HG02852 (cell line): ENCODE data around the gene TRIM9.

ENCODE experiments used
- ATAC-seq: cut with Tn5 transposase; IDR thresholded peaks from one replicate; pipeline ENCODE4 v1.9.1; 2021; ENCODE audit warnings: mild to moderate bottlenecking, moderate library complexity; ENCODE audit not compliant: unreplicated experiment

TRIM9 gene

DNA sequence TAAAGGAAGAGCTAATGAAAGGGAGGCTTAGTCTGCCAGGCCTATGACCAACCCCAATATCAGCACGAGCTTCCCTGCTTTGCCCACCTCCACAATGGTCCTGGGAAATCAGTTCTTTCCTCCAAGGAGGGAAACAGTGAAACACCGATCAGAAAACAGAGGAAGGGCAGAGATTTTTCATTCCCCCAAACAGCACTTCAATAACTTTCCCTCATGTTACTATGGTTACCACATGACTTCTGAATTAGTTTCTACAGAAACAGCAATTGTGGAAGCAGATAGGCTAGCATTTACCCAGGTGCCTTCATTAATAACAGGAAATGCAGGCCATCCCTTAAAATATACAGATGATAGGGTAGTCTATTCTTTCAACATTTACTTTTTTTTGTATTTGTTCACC, 35.9 kb downstream of the TRIM9 start:
- ATAC-seq, result no peak

DNA sequence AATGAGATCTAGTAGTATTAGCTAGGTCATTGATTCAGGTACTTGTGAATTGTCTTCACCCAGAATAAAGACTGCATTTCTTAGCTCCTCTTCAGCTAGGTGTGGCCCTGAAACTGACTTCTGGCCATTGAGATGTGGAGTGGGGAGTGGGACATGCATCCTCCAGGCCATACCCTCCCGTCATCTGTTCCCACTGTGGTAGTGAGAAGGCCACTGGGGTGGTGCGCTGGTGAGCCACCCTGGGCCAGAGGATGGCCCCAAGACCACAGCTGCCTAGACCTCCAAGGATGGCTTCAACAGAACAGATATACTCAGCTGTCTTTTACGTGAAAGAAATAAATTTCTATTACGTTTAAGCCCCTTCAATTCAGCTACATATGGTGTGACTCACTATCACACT, 36.5 kb downstream of the TRIM9 start:
- no peak for ATAC-seq

DNA sequence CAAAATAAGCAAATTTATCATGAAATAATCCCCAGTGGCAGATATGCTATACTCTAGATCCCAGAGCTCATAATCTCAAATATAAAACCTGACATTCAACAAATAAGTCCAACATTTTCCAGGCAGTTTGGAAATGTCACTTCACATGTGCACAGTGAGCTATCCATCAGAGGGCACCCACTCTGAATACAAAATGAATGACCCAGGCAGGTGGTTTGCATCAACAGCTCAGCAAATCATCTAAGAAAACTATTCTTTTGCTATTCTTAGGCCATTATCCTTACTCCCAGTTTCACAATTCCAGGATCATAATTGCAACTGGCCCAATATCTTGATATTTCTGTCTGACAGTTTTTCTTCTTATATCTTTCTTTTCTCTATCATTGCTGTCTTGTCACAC, 38.5 kb downstream of the TRIM9 start:
- ATAC-seq, result no peak

DNA sequence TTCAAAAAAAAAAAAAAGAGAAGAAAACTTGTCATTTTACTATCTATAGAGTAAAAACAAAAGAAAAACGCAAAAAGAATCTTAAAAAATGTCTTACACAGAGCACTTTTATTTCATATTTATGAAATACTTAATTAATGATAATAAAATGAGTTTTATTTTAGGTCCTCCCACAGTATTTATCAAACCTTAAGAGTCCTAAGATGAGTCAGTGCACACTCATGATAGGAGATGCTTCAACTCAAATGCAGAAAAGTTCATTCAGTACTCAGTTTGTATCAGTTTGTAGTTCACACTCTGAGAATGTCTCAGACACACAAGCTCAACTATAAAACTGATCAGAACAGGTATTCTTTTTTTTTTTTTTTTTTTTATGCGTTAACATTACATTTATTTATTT, 41.7 kb downstream of the TRIM9 start:
- no peak for ATAC-seq

DNA sequence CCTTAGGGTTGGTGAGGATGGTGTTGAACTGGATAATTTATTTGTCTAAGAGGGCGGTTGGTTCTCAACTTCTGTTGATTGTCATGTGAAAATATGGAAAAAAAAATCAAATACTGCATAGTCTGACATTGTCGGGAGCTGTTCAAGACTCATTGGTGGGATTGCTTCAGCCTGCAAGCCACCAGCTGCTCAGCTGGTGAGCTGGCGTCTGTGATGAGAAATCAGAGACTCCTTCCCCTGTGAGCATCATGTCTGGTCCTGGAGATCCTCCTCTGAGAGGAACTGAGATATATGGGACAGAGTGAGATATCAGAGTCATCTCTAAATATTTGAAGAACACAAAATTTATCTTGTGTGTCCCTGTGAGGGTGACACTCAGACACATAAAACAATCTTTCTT, 49.9 kb downstream of the TRIM9 start:
- ATAC-seq, result no peak

DNA sequence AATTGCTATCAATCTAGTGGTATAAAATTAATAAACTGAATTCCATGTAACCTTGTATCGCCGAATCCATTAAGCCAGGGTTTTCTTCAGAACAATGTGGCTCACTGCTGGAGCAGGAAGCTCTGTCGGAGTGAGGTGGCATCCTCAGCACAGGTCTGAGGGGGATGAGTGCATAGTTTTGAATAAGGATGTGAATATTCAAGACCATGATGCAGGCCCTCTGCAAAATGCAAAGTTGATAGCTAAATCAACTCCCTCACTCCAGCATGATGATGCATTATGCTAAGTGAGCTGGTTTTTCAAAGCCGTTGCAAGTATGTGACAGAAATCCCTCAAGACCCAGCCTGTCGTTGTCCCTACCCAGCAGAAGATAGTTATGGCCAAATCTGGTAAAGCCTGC, 53.0 kb downstream of the TRIM9 start:
- no peak for ATAC-seq

GRCh38 chr14:51041108-51041531, 53.8 kb downstream of the TRIM9 start:
- ATAC-seq, result no peak

DNA sequence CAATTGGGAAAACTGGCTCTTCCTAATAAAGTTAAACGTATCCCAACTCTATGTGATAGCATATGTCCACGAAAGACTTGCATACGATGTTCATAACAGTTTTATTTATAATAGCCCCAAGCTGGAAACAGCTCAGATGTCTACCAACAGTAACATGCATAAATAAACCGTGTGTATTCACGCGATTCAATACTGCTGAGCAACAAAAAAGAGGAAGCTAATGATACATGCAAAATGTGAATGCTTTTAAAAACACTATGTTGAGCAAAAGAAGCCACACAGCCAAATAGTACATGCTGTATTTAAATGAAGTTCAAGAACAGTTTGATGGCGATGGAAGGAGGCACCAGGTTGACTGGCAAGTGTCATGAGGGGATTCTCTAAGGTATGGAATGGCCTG, 55.7 kb downstream of the TRIM9 start:
- ATAC-seq, result no peak

DNA sequence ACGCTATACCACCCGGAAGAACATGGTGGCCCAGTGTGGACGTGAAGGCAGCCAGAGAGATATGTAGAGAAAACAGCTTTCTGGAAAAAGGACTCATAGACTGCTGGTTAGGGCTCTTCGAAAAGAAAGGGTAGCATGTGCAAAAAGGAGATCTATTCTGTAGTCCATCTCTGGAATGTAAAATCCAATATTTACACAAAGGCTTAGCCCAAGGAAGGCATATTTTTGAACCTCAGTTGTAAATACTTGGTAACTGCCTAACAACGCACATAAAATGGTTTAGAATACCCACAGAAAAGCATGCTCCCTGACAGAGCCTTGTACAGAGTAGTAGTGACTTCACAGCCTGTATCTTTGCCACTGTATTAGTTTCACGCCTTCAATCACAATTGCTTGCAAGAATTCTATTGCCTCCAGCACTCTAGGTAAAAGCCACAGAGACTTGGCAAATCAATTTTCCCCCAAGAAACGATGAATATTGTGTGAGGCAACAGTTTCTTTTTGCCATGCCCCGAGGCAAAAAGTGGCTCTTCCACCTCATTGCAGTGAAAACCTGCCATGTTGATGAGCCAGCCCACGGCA, 59.2 kb downstream of the TRIM9 start:
- ATAC-seq, result no peak

DNA sequence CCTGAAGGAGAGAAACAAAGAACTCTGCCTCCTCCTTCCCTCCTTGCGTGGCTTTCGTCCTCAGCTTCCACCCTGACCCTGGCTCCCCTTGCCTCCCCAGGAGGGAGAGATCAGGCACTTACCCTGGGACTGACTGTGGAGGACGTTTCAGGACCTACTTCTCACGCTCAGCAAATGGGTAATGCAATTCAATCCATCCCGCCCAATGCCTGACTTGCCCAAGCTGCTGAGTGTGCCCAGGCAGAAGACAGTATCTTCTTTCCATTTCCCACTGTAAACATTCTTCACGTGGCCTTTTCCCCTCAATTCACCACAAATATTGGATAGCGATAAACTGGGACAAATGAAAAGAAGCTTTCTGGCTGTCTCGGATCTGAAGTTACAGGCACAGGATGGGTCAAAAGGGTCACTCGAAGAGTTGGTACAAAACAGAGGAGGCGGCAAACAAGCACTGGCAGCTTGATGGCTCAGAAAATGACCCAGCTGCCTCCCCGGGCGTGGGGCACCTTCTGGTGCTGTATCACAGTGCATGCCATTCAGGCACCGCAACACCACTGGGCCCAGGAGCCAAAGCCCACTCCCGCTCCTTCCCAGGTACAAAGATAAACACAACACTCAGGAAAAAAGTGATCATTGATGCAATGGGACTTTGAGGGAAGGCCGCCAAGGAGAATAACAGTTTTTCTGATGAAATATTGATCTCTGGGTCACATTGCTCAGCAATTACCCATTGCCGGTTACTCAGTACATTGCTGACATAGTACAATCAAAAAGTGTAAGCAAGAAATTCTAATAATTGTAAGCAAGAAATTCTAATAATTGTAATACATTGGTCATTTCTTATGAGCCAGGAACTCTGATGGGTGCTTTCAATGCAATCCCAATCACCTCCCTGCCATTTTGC, 65.8 kb downstream of the TRIM9 start:
- no peak for ATAC-seq

GRCh38 chr14:51028361-51028760, 66.5 kb downstream of the TRIM9 start:
- ATAC-seq, result no peak

DNA sequence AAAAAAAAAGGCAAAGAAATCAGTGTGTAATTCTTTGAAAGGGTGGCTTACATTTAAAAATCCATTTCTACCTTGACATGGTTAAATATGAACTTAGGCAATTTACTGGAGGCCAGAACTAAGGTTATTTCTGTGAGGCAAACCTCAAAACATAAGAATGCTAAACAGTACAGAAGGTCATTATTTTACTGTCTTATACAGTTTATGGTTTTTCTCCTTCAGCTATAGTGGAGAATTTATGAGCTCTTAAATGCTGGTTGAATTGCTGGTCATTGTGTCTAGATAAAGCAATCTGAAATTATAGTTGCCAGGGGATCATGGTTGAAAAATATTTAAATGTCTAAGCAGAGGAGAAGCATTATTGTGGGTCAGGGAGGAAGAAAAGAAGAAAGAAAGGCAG, 70.5 kb downstream of the TRIM9 start:
- no peak for ATAC-seq

- no peak for ATAC-seq
These were observed 70.9 kb downstream of the TRIM9 start for GRCh38 chr14:51023964-51024363.

GRCh38 chr14:51022769-51023168, 72.1 kb downstream of the TRIM9 start:
- no peak for ATAC-seq

DNA sequence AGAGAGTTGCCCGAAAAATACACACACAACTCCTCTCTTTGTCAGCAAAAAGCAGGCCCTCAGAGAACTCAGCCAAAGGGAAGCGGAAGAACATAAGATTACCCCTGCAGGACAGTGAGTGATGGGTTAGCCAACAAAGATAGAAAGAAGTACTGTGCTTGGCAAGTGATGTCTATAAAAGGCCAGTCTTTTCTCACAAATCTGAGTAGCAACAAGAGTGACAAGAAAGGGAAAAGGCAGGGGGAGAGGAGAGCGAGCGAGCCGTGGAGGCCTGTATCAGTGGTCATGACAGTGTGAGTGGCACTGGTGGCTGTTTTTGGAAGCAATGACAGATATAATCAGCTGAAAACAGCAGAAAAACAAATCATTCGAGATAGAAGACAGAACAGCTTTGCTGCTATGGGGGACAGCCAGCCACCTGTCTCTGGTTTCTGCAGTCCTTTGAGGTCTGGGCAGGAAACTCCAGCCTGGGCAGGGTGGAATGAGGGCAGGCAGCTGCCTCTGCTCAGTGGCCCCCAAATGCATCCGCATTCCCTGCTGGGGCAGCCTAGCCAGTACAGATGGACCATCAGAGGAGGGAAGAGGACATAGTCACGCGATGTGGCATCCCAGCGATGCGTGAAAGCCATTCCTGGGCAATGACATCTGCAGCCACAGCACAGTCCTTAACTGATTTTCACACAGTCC, 74.7 kb downstream of the TRIM9 start:
- no peak for ATAC-seq

- ATAC-seq, result no peak
These were observed 75.8 kb downstream of the TRIM9 start for GRCh38 chr14:51019089-51019488.

- no peak for ATAC-seq
These were observed 76.4 kb downstream of the TRIM9 start for GRCh38 chr14:51018521-51018920.

- no peak for ATAC-seq
These were observed 80.3 kb downstream of the TRIM9 start for GRCh38 chr14:51014625-51015024.

- no peak for ATAC-seq
These were observed 80.8 kb downstream of the TRIM9 start for GRCh38 chr14:51014086-51014485.

DNA sequence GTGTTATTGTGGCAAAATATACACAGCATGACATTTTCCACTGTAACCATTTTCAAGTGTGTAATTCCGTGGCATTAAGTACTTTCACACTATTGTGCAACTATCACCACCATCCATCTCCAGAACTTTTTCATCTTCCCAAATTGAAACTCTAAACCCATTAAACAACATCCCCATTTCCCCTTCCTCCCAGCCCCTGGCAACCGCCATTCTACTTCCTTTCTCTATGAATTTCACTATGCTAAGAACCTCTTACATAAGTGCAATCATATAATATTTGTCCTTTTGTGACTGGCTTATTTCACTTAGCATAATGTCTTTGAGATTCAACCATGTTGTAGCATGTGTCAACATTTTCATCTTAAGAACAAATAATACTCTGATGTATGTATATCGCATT, 82.8 kb downstream of the TRIM9 start:
- ATAC-seq, result no peak

DNA sequence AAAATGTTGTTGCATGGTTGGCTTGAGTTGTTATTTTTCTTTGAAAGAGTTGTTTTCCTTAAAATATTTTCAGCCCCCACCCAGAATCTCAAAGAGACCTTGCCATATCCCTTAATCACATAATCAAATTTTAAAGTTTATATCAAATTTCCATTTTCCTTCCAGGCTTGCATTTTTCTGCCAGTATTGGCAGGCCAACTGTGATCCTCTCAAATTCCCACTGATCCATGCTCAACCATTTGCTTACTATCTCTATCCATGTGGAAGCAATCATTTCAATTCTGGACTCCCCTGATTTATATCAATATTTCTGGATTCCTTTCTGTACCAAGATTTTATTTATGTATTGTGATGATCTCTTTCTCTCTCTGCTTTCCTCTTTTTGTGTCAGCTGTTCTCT, 86.5 kb downstream of the TRIM9 start:
- no peak for ATAC-seq

DNA sequence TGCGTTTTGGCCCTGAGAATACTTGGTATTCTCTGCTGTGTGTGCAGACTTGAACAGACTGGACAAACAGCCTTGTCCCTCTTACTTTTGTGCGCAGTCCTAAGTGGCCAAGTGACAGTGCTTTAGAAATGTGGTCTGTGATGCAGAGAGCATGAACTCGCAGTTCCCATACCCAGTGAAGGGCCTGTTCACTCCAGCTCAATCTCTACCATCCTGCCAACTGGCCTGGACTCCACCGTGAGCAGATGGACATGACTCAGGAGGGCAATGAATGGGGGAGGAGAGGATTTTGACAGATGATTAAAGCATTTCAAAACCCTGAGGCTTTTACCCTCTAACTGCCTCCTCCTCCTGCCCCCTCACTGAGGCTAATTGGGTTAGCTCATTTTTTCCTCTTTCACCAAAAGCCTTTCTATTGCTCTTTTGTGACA, 88.1 kb downstream of the TRIM9 start:
- ATAC-seq, result no peak
